ENCODE results near the gene CASK. TPM values are rescaled to one million over a fixed set of nuclear protein-coding genes. Genes with fewer than 3 reads are reported as not detected.
"Not testable (repeated sequence)": the region's sequence is repeated elsewhere in the genome, so short reads cannot be mapped to it uniquely, and the experiment has no call there.

Gene CASK
- total RNA-seq, 2 donors from 2014 or later, result 22.3 to 27.4 TPM

- DNase-seq (no peak), ATAC-seq (no peak)
- intact Hi-C loops (cut with DNase I), result no loop called here
- no peaks in the 10 kb centered on the region for H3K9me3 ChIP-seq
- H3K27ac ChIP-seq, result no peak overlapping the region
- H3K4me1 ChIP-seq, result no peaks in the 10 kb centered on the region
- H3K36me3 ChIP-seq (replicated peaks in 1 of 2; ENCODE audit: insufficient read depth in 1 of 2, low read depth in 2 of 2), result no peaks in the 10 kb centered on the region
- TF ChIP-seq POLR2A (IDR thresholded peaks at IDR 0.05) (no peak), CTCF (IDR thresholded peaks at IDR 0.05) (no peak)
- H3K4me3 ChIP-seq, result no peak overlapping the region
- WGBS, 2 donors, result 80 to 88% methylated on average over 1 to 2 of the region's 3 CpGs
- no peaks in the 10 kb centered on the region for H3K27me3 ChIP-seq
These were observed 203.1 kb downstream of the CASK start for GRCh38 chrX:41720125-41720779.

- 91% methylated on average over 6 of the region's 6 CpGs for WGBS, 2 donors
- H3K4me3 ChIP-seq; H3K4me1 ChIP-seq; H3K27me3 ChIP-seq; DNase-seq; intact Hi-C loops (cut with DNase I); H3K9me3 ChIP-seq; ATAC-seq; H3K27ac ChIP-seq; H3K36me3 ChIP-seq (replicated peaks in 1 of 2; ENCODE audit: insufficient read depth in 1 of 2, low read depth in 2 of 2): not testable (repeated sequence)
These were observed 203.7 kb downstream of the CASK start for GRCh38 chrX:41719610-41720009.

- intact Hi-C loops (cut with DNase I), result no loop called here
- no peaks in the 10 kb centered on the region for H3K9me3 ChIP-seq
- no peaks in the 10 kb centered on the region for H3K27me3 ChIP-seq
- H3K36me3 ChIP-seq (replicated peaks in 1 of 2; ENCODE audit: insufficient read depth in 1 of 2, low read depth in 2 of 2), result no peaks in the 10 kb centered on the region
- H3K4me1 ChIP-seq, result no peaks in the 10 kb centered on the region
- DNase-seq, result peak in 2 of 4 donors; percentile 10 to 11
- H3K4me3 ChIP-seq, result no peak overlapping the region
- H3K27ac ChIP-seq, result no peak overlapping the region
- ATAC-seq, result no peak
- TF ChIP-seq POLR2A (IDR thresholded peaks at IDR 0.05) (no peak), CTCF (IDR thresholded peaks at IDR 0.05) (no peak)
- 58 to 92% methylated on average over 3 to 4 of the region's 4 CpGs for WGBS, 2 donors
These were observed 204.7 kb downstream of the CASK start for GRCh38 chrX:41718481-41719235.

- intact Hi-C loops (cut with DNase I), result no loop called here
- H3K27me3 ChIP-seq, result no peaks in the 10 kb centered on the region
- no peak overlapping the region for H3K4me3 ChIP-seq
- H3K36me3 ChIP-seq (replicated peaks in 1 of 2; ENCODE audit: insufficient read depth in 1 of 2, low read depth in 2 of 2), result no peaks in the 10 kb centered on the region
- no peaks in the 10 kb centered on the region for H3K4me1 ChIP-seq
- TF ChIP-seq CTCF (IDR thresholded peaks at IDR 0.05), result no peak
- 79 to 86% methylated on average over 12 of the region's 12 CpGs for WGBS, 2 donors
- no peaks in the 10 kb centered on the region for H3K9me3 ChIP-seq
- DNase-seq, result no peak
- H3K27ac ChIP-seq, result no peak overlapping the region
- no peak for ATAC-seq
These were observed 206.4 kb downstream of the CASK start for GRCh38 chrX:41716767-41717473.

- TF ChIP-seq POLR2A (IDR thresholded peaks at IDR 0.05) (no peak), CTCF (IDR thresholded peaks at IDR 0.05) (no peak)
- DNase-seq, result no peak
- Histone ChIP-seq H3K9me3 (no peaks in the 10 kb centered on the region), H3K4me1 (no peaks in the 10 kb centered on the region), H3K27ac (no peak overlapping the region), H3K27me3 (no peaks in the 10 kb centered on the region), H3K36me3 (replicated peaks in 1 of 2; ENCODE audit: insufficient read depth in 1 of 2, low read depth in 2 of 2) (no peaks in the 10 kb centered on the region), H3K4me3 (no peak overlapping the region)
- no peak for ATAC-seq
- 94 to 97% methylated on average over 5 of the region's 5 CpGs for WGBS, 2 donors
- intact Hi-C loops (cut with DNase I), result no loop called here
These were observed 207.1 kb downstream of the CASK start for GRCh38 chrX:41716222-41716621.
